ENCODE data around the gene ABR. TPM values are rescaled to one million over a fixed set of nuclear protein-coding genes. Genes with fewer than 3 reads are reported as not detected.
A peak's percentile ranks its signal among the peaks of the same experiment; 100 is the strongest.

Gene ABR
- total and polyA plus RNA-seq, 2 of the 13 experiments (the other 11 are each of a cell fraction or from before 2014, with no cell fraction given), result 12.4 to 40.4 TPM

GRCh38 chr17:996554-997344 is 183.0 kb downstream of the ABR start, which contains the start of gene TIMM22 (continued):
- peak; percentile 26 for TF ChIP-seq JARID2 (CRISPR knock-in tag; IDR thresholded peaks at IDR 0.05; ENCODE audit: insufficient replicate concordance)
- TF ChIP-seq RBAK (CRISPR knock-in tag; IDR thresholded peaks at IDR 0.05), result no peak
- TF ChIP-seq ZNF589 (CRISPR knock-in tag; conservative IDR thresholded peaks at IDR 0.05), result peak; percentile 95
- TF ChIP-seq ZNF142 (CRISPR knock-in tag; IDR thresholded peaks at IDR 0.05), result peak; percentile 29; the same call in 1 of the 2 replicates
- TF ChIP-seq ARNT2 (CRISPR knock-in tag; IDR thresholded peaks at IDR 0.05; ENCODE audit: low read depth), result peak; percentile 24; the same call in 1 of the 2 replicates
- TF ChIP-seq REXO4 (CRISPR knock-in tag; IDR thresholded peaks at IDR 0.05; ENCODE audit: borderline replicate concordance), result no peak
- TF ChIP-seq ZNF879 (CRISPR knock-in tag; IDR thresholded peaks at IDR 0.05), result 0 out of 2 replicates have a peak, but pooled peaks have one; percentile 65
- TF ChIP-seq EED (CRISPR knock-in tag; IDR thresholded peaks at IDR 0.05), result no peak
- TF ChIP-seq MXD4 (CRISPR knock-in tag; IDR thresholded peaks at IDR 0.05), result peak; percentile 89
- no peak; the same call in 1 of the 2 replicates for TF ChIP-seq ZNF629 (CRISPR knock-in tag; conservative IDR thresholded peaks at IDR 0.05)
- TF ChIP-seq, protein P1, sequence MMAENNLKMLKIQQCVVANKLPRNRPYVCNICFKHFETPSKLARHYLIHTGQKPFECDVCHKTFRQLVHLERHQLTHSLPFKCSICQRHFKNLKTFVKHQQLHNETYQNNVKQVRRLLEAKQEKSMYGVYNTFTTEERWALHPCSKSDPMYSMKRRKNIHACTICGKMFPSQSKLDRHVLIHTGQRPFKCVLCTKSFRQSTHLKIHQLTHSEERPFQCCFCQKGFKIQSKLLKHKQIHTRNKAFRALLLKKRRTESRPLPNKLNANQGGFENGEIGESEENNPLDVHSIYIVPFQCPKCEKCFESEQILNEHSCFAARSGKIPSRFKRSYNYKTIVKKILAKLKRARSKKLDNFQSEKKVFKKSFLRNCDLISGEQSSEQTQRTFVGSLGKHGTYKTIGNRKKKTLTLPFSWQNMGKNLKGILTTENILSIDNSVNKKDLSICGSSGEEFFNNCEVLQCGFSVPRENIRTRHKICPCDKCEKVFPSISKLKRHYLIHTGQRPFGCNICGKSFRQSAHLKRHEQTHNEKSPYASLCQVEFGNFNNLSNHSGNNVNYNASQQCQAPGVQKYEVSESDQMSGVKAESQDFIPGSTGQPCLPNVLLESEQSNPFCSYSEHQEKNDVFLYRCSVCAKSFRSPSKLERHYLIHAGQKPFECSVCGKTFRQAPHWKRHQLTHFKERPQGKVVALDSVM (CRISPR knock-in tag; IDR thresholded peaks at IDR 0.05), result peak; percentile 59
- peak; percentile 83 for TF ChIP-seq IRF2 (CRISPR knock-in tag; IDR thresholded peaks at IDR 0.05)
- peak; percentile 84 to 88 for TF ChIP-seq POLR2A (IDR thresholded peaks at IDR 0.05; ENCODE audit: insufficient read depth in 1 of 2, low read depth in 2 of 2, low read length in 2 of 2)
- peak; percentile 96 for TF ChIP-seq MYC (CRISPR knock-in tag; IDR thresholded peaks at IDR 0.05; ENCODE audit: borderline replicate concordance)
- no peak for TF ChIP-seq NFE2L1 (CRISPR knock-in tag; IDR thresholded peaks at IDR 0.05; ENCODE audit: borderline replicate concordance)
- TF ChIP-seq, protein P2, sequence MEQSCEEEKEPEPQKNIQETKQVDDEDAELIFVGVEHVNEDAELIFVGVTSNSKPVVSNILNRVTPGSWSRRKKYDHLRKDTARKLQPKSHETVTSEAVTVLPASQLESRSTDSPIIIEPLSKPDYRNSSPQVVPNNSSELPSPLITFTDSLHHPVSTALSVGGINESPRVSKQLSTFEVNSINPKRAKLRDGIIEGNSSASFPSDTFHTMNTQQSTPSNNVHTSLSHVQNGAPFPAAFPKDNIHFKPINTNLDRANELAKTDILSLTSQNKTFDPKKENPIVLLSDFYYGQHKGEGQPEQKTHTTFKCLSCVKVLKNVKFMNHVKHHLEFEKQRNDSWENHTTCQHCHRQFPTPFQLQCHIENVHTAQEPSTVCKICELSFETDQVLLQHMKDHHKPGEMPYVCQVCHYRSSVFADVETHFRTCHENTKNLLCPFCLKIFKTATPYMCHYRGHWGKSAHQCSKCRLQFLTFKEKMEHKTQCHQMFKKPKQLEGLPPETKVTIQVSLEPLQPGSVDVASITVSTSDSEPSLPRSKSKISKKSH (CRISPR knock-in tag; IDR thresholded peaks at IDR 0.05; ENCODE audit: borderline replicate concordance), result peak; percentile 54; the same call in 1 of the 2 replicates
- no peak for TF ChIP-seq MTF1 (CRISPR knock-in tag; IDR thresholded peaks at IDR 0.05)
- peak; percentile 86 for TF ChIP-seq ZNF44 (CRISPR knock-in tag; IDR thresholded peaks at IDR 0.05)
- peak; percentile 67; the same call in 1 of the 2 replicates for TF ChIP-seq CEBPB (IDR thresholded peaks at IDR 0.05; ENCODE audit: borderline replicate concordance, low read depth, low read length)
- TF ChIP-seq ZNF317 (CRISPR knock-in tag; IDR thresholded peaks at IDR 0.05), result peak; percentile 83
- TF ChIP-seq ISL2 (CRISPR knock-in tag; IDR thresholded peaks at IDR 0.05), result peak; percentile 56
